ENCODE measurements around the gene LYPLAL1.
"Not testable (repeated sequence)": the region's sequence is repeated elsewhere in the genome, so short reads cannot be mapped to it uniquely, and the experiment has no call there.

Gene LYPLAL1

DNA sequence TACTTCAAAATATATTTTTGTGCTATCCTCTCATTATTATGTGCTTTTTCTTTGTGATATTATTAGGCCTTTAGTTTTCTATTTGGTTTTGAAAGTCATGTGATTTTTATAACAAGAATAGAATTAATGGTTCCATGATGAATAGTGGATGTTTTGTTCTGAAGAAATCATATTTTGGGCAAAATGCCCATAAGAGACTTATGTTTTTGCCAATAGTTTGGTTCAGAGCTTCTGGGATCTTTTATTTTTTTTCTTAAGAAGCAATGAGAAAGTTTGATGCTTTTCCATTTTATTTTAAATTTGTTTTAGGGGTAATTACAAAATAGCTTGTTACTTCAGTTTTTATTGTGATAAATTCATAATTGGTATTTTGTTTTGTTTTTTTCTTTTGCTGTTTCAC, 49.8 kb downstream of the LYPLAL1 start:
- DNase-seq: no peak

DNA sequence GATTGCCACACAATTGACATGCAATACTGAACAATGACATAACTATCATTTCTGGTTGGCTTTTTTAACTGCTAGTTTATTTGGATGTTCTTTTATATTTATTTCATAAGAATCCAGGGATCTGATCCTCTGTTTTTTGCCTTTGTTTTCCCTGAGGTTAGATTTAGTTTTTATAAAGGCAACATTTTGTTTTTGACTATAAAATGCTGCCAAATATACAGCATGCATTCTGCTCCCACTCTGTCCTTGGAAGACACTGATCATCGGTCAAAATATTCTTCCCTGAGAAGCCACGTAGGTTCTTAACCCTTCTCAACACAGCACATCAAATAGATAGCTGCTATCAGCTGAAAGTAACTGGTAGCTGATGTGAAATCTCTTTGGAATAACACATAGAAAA, 52.5 kb downstream of the LYPLAL1 start:
- no peak for DNase-seq

DNA sequence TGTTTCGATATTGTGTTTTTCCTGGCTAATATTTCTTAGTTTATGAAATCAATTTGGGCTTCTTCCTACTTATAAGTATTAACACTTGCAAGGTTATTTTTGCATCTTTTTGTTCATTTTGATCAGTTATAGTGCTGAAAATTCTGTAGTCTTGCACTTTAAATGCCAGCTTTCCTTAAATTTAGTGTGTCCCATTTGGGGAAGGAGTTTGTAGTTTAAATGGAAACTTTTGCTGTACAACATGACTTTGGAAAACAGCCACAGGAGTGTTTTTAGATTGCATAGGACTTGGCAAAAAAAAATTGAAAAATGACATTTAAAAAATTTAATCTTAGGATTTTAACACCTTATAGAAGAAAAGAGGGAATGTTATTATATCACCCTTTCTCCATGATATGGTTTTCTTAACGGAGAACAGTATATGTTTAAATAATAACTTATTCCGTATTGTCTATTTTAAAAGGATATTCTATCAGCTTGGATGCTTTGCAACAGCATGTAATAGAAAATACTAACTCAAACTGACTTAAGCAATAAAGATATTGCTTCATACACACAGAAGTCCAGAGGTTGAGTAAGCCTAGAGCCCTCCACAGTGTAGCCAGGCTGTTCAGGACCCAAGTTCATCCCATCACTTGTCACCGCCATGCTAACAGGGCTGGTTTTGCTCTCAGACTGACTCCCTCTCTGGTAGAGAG, 53.8 kb downstream of the LYPLAL1 start:
- DNase-seq: no peak

DNA sequence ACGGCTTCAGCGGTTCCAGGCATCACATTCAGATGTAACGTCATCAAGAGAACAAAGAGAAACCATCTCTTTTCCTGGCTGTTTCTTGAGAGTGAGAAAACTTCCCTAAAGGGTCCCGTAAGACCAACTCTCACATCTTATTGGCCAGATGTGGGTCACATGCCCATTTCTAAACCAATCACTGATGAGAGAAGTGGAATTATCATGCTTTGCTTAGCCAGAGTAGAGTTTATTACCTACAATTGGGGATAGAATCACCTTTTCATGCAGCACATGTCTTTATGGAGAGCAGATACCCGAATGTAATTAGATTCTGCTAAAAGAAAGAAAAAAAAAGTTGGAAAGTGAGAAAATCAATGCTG, 54.4 kb downstream of the LYPLAL1 start:
- DNase-seq: no peak

DNA sequence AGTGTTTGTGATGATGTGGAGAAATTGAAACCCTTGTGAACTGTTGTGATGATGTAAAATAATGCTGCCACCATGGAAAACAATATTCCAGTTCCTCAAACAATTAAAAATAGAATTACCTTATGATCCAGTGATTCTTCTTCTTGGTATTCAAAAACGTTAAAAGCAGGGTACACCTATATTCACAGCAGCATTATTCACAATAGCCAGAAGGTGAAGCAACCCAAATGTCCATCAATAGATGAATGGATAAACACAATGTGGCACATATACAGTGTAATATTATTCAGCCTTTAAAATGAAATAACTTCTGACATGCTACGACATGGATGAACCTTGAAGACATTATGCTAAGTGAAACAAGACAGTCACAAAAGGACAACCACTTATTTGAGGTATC, 59.2 kb downstream of the LYPLAL1 start:
- DNase-seq: no peak

DNA sequence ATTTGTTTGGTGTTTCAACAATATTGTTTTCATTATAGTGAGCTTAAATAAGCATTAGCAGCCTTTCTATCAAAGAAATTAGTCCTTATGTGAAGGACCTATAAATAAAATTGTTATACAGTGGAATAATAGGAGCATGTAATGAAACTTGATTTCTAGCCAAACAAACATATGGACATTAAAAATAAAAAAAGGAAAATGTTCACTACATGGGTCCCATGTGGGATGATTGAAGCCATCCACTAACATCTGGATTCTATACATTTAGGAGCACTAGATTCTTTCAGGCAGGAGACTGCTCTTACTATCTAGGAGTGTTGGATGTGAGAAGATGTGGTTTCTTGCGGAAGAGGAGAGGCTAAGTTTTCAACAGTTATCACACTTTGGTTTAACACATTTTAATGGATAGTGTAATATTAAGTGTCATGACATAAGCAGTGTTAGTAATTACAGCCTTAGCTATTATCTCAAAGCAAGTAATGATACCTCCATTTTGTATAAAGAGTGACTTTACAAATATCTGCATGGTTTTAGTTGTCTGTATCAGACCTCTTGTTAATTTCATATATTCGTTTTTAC, 62.3 kb downstream of the LYPLAL1 start:
- DNase-seq: no peak

DNA sequence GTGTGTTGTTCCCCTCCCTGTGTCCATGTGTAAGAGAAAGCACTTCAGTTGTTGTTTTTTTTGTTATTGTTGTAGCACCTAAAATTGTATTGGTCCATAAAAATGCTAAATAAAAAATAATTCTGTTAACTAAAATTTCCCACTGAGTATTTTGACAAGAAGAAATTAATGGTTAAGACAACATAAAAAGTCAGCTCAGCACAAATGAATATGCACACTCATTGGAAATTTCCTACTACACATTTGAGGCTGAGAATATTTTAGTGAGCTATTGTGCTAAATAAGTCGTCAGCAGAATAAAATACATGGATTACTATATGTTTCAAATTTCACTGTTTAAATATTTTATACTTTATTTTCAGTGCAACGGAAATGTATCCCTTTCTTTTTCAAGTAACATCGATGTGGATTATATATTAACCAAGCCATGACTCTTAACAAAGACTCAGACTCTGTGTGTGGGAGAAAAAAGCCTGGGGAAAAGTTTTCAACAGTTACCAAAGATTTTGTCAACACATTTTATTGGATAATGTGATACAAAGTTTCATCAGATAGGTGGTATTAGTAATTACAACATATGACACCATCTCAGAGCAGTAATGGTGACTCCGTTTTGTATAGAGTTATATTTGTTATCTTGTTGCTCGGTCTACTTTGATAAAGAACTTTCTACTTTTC, 63.4 kb downstream of the LYPLAL1 start:
- DNase-seq: no peak

DNA sequence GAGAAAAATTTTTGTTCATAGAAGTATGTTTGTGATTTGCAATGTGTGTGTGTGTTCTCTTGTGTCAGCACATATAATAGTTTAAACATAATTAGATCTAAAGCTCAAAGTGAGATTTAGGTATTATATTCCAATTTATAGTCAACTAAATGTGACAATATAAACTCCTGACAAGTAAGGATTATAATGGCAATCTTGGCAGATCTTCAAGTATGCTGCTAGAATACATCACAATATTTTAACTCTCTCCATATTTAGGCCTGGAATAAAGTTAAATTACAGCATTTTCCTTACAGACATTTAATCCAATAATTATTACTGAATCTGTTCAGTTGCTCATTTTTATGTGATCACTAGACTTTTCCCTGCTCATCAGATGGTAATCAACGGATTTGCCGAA, 65.8 kb downstream of the LYPLAL1 start:
- DNase-seq: no peak

DNA sequence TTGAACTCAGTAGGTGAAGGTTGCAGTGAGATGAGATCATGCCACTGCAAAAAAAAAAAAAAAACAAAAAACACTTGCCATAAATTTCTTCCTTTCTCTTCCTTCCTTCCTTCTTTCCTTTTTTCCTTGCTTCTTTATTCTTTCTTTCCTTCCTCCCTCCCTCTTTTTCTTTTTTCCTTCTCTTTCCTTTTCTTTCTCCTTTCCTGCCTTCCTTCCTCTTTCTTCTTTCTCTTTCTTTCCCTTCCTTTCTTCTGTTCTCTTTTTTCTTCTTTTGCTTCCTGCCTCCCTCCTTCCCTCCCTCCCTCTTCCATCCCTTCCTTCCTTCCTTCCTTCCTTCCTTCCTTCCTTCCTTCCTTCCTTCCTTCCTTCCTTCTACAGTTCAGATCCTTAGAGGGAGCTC, 71.2 kb downstream of the LYPLAL1 start:
- no peak for DNase-seq

DNA sequence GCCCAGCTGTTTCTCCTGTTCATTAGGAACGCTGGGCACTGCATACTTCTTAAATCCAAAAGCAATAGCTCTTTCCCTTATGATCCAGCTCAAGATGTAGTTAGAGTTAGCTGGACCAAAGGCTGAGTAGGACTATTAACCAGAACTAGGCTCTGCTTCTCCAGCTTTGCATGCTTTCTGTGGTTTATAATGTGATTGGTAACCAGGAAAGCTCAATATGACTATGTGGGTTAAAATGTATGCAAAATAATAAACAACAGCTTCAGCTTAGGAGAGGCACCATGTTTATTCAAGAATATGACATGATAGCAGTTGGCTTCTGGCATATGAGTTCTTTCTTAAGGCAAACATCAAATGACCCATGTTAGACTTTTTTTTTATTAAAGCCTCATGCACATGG, 73.8 kb downstream of the LYPLAL1 start:
- no peak for DNase-seq

DNA sequence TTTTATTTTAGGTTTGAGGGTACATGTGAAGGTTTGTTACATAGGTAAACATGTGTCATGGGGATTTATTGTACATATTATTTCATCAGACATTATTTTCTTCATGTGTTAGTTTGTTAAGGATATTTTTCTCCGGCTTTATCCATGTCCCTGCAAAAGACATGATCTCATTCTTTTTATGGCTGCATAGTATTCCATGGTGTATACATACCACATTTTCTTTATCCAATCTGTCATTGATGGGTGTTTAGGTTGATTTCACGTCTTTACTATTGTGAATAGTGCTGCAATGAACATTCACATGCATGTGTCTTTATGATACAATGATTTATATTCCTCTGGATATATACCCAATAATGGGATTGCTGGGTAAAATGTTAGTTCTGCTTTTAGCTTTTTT, 76.8 kb downstream of the LYPLAL1 start:
- DNase-seq: not testable (repeated sequence)

DNA sequence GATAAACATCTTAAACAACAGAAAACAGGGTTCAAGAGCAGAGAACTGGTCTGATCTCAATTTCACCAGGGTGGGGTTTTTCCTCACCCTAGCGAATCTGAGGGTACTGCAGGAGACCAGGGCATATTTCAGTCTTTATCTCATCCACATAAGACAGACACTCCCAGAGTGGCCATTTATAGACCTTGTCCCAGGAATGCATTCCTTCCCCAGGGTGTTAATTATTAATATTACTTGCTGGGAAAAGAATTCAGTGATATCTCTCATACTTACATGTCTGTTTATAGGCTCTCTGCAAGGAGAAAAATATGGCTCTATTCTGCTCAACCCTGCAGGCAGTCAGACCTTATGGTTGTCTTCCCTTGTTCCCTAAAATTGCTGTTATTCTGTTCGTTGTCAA, 84.1 kb downstream of the LYPLAL1 start:
- DNase-seq: no peak

DNA sequence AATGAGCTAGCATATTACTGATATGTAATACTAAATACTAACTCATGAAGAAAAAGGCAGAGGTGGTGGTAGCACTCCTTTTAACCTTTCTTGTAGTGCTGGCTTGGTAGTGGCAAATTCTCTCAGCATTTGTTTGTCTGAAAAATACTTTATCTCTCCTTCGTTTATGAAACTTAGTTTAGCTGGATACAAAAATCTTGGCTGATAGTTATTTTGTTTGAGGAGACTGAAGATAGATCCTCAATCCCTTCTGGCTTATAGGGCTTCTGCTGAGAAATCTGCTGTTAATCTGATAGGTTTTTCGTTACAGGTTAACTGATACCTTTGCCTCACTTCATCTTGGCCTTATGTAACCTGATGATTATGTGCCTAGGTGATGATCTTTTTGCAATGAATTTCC, 87.8 kb downstream of the LYPLAL1 start:
- no peak for DNase-seq
